HG02610 (cell line): ENCODE measurements around the gene MYH6.
A peak's percentile ranks its signal among the peaks of the same experiment; 100 is the strongest.
"Not testable (repeated sequence)": the region's sequence is repeated elsewhere in the genome, so short reads cannot be mapped to it uniquely, and the experiment has no call there.

ENCODE experiments used
- ATAC-seq: cut with Tn5 transposase; IDR thresholded peaks from one replicate; pipeline ENCODE4 v1.9.1; 2021; ENCODE audit warnings: mild to moderate bottlenecking, moderate library complexity; ENCODE audit not compliant: unreplicated experiment

Gene MYH6

GRCh38 chr14:23436327-23437132, 28.5 kb upstream of the MYH6 start:
- no peak for ATAC-seq

- no peak for ATAC-seq
Observed at GRCh38 chr14:23435543-23436326, 27.7 kb upstream of the MYH6 start, which contains the start of gene MYH7. MYH7 (minus strand) TSS chr14:23435660; CDS start chr14:23433732, 1,928 bp downstream.

DNA sequence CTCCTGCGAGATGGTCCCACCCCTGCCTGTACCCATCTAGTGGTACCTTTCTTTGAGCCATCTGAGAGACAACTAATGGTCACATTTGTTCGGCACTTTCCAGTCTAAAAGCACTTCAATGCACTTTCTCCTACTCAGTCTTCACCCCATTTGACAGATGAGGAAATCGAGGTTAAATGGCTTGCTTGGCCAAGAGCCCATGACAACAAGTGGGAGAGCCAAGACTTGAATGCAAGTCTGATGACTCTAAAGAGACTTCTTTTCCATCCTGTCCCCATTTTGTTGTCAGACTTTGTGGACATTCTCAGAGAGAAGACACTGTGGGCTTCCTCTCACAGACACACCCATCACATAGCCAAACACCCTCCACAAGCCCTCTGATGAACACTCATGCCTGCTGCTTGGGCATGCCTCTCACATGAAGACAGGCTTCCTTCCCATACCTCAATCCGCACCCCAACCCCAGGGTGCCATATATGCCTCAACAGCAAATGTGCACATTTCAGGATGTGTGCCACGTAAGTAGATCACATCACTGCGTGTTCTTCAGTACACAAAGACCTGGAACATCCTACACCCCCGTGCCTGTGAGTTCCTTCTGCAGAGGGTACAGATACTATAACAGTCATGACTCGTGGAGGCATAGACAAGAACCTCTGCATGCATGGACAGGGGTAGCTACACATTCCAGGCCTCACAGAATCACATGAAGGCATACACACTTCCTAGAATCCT, 26.6 kb upstream of the MYH6 start:
- ATAC-seq = no peak

- ATAC-seq = no peak
Observed at GRCh38 chr14:23433457-23433856, 25.4 kb upstream of the MYH6 start.

DNA sequence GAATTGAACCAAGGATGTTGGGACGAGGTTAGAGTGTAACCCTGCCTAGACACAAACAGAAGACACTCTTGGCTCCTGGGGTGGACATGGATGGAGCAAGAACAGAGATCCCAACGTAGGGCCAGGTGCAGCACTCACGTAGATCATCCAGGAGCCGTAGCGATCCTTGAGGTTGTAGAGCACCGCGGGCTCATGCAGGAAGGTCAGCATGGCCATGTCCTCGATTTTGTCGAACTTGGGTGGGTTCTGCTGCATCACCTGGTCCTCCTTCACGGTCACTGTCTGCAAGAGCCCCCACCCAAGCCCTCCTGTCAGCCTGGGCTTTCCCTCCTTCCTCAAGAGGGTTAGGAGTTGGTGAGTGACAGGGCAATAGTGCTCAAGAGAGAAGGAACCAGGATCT, 24.9 kb upstream of the MYH6 start:
- no peak for ATAC-seq

- ATAC-seq = no peak
Observed at GRCh38 chr14:23432102-23432925, 24.2 kb upstream of the MYH6 start.

- ATAC-seq = no peak
Observed at GRCh38 chr14:23431486-23431885, 23.4 kb upstream of the MYH6 start.

DNA sequence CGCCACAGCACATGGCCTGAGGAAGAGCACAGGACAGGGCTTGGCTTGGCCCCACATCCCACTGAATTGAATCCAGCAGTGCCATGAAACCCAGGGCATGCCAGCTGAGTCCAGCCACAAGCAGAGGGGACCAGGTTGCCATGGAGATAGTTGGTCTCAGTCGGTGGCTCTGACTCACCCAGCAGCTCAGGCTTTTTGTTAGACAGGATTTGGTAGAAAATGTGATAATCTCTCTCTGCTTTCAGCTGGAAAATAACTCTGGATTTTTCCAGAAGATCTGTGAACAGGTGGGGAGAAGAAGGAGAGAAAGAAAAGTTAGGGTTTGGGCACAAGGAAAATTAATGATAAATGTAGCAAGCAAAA, 22.6 kb upstream of the MYH6 start:
- no peak for ATAC-seq

DNA sequence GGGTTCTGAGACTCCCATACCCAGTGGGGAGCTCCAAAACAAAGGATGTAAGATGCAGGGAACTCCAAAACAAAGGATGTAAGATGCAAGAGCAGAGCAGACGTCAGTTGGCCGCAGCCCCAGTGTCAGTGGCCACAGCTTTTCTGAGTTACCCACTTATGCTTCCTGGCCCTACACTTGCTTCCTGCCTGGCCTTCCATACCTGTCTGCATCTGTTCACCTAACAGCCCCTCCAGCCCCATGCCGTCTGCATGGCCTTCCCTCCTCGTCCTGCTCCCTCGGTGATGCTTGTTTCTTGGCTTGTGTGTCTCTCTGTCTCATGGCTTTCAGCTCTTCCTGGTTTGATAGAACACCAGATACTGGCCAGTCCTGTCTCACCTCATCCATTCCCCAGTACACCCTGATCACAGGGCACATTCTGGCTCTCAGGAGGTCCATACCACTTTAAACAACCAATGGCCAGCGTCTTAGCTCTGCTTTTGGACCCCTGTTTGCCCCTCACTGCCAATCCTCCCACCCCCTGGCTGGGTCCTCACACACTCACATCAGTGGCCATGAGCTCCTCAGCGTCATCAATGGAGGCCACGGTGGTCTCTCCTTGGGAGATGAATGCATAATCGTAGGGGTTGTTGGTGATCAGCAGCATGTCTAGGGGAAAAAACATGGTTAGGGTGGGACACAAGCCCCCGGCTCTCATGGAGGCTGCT, 22.1 kb upstream of the MYH6 start:
- ATAC-seq = no peak

- ATAC-seq = no peak
Observed at GRCh38 chr14:23428686-23429495, 20.8 kb upstream of the MYH6 start.

- not testable (repeated sequence) for ATAC-seq
Observed at GRCh38 chr14:23425798-23426197, 17.7 kb upstream of the MYH6 start.

GRCh38 chr14:23425169-23425568, 17.1 kb upstream of the MYH6 start:
- ATAC-seq = no peak

DNA sequence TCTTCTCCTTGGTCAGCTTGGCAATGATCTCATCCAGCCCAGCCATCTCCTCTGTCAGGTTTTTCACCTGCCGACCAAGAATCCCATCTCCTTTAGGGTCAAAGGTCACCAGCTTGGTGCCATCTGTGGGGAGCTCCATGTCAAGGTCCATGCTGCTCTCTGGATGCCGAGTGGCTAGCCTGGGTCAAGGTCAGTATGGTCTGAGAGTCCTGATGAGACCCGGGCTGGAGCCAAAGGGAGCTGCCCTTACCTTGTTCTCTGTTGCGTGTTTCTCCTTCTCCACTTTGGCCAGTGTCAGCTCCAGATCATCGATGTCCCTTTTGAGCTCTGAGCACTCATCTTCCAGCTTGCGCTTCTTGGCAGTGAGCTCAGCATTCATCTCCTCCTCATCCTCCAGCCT, 15.6 kb upstream of the MYH6 start:
- no peak for ATAC-seq

- ATAC-seq = peak; percentile 55
Observed at GRCh38 chr14:23421594-23421993, 13.5 kb upstream of the MYH6 start.

DNA sequence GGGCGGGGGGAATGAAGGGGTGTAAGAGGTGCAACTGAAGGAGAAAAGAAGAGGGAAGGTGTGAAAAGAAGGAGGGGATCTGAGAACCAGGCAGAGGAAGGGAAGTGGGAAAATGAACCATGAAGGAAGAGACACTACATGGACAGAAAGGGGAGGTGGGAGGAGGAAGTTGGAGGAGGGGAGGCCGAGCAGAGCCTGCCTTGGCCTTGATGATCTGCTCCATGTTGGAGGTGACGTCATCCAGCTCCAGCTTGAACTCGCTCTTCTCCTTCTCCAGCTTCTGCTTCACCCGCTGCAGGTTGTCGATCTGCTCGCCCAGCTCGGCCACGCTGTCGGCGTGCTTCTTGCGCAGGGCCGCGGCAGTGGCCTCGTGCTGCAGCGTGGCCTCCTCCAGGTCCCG, 11.6 kb upstream of the MYH6 start:
- not testable (repeated sequence) for ATAC-seq

GRCh38 chr14:23418021-23418420, 9.9 kb upstream of the MYH6 start:
- no peak for ATAC-seq

GRCh38 chr14:23417269-23417668, 9.2 kb upstream of the MYH6 start:
- ATAC-seq = not testable (repeated sequence)

DNA sequence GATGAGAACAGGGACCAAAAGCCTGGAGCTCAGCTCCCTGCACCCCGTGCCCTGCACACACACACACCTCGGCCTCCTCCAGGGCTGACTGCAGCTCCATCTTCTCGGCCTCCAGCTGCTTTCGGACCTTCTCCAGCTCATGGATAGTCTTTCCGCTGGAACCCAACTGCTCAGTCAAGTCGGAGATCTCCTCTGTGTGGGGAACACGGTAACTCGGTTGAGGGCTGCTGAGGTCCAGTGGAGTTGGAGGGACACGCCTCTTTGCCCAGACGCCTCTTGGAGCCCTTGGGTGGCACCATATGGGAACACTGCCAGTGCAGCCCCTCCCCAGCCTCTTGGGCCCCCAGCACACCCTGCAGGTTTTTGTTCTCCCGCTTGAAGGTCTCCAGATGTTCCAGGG, 8.7 kb upstream of the MYH6 start:
- no peak for ATAC-seq
